ENCODE measurements around the gene BPTF.
"Not testable (repeated sequence)": the region's sequence is repeated elsewhere in the genome, so short reads cannot be mapped to it uniquely, and the experiment has no call there.

Gene BPTF

DNA sequence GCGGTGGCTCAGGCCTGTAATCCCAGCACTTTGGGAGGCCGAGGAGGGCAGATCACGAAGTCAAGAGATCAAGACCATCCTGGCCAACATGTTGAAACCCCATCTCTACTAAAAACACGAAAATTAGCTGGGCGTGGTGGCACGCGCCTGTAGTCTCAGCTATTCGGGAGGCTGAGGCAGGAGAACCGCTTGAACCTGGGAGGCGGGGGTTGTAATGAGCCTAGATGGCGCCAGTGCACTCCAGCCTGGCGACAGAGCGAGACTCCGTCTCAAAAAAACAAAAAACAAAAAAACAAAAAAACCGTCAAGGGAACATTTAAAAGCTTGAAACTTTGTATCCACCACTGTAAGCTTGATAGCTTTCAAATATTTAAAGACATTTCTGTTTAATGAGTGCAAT, 197.2 kb downstream of the BPTF start:
- not testable (repeated sequence) for H3K9me3 ChIP-seq (ENCODE audit: insufficient read depth, low read length, severe bottlenecking); H4K20me1 ChIP-seq (ENCODE audit: insufficient read depth, low read length); H3K4me3 ChIP-seq (ENCODE audit: low read depth in 1 of 2, low read length in 2 of 2); H3K4me2 ChIP-seq (ENCODE audit: insufficient read depth, low read length); ATAC-seq (ENCODE audit: insufficient read depth, low read depth); H3K27me3 ChIP-seq (ENCODE audit: insufficient read depth, low read length, poor library complexity); DNase-seq; H3K79me2 ChIP-seq (ENCODE audit: insufficient read depth, low read length); H3K9ac ChIP-seq (ENCODE audit: low read depth, low read length); H3K36me3 ChIP-seq (ENCODE audit: insufficient read depth, low read length); H3K27ac ChIP-seq (ENCODE audit: low read length); H2AFZ ChIP-seq (ENCODE audit: low read depth, low read length)
- TF ChIP-seq, protein P1, sequence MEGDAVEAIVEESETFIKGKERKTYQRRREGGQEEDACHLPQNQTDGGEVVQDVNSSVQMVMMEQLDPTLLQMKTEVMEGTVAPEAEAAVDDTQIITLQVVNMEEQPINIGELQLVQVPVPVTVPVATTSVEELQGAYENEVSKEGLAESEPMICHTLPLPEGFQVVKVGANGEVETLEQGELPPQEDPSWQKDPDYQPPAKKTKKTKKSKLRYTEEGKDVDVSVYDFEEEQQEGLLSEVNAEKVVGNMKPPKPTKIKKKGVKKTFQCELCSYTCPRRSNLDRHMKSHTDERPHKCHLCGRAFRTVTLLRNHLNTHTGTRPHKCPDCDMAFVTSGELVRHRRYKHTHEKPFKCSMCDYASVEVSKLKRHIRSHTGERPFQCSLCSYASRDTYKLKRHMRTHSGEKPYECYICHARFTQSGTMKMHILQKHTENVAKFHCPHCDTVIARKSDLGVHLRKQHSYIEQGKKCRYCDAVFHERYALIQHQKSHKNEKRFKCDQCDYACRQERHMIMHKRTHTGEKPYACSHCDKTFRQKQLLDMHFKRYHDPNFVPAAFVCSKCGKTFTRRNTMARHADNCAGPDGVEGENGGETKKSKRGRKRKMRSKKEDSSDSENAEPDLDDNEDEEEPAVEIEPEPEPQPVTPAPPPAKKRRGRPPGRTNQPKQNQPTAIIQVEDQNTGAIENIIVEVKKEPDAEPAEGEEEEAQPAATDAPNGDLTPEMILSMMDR (IDR thresholded peaks at IDR 0.05; ENCODE audit: borderline replicate concordance, extremely low read depth, low read length, poor library complexity, severe bottlenecking): peak; percentile 25
- H3K4me1 ChIP-seq (ENCODE audit: insufficient read depth, low read length): peaks cover 15% of the 10 kb centered on the region

DNA sequence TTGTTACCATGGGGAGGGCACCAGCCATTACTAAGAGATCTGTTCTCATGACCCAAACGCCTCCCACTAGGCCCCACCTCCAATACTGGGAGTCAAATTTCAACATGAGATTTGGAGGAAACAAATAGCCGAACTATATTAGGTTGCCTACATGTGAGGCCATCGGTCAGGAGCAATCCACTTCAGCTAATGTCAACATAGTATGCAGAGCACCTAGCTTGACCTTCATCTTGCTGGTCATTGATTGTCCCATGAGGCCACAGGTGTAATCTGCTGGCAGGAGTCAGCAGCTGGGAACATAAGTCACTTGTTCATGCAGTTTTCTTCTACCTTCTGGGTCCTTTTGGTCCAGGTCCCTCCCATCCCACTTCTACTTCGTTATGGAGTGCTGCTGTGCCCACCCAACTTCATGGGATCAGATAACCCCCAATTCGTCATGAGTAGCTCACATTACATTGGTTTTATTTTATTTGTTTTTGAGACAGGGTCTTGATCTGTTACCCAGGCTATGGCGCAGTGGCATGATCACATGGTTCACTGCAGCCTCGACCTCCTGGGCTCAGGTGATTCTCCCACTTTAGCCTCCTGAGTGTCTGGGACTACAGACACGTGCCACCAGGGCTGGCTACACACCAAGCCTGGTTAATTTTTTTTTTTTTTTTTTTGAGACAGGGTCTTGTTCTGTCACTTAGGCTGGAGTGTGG, 204.4 kb downstream of the BPTF start:
- no peak overlapping the region for H3K4me3 ChIP-seq (ENCODE audit: low read depth in 1 of 2, low read length in 2 of 2)
- H3K4me2 ChIP-seq (ENCODE audit: insufficient read depth, low read length): no peak overlapping the region
- no peaks in the 10 kb centered on the region for H3K9me3 ChIP-seq (ENCODE audit: insufficient read depth, low read length, severe bottlenecking)
- H3K27ac ChIP-seq (ENCODE audit: low read length): no peak overlapping the region
- TF ChIP-seq EZH2 (IDR thresholded peaks at IDR 0.05; ENCODE audit: borderline replicate concordance, low read depth, low read length, severe bottlenecking): no peak
- TF ChIP-seq, protein P1 (IDR thresholded peaks at IDR 0.05; ENCODE audit: borderline replicate concordance, extremely low read depth, low read length, poor library complexity, severe bottlenecking): no peak
- H3K4me1 ChIP-seq (ENCODE audit: insufficient read depth, low read length): peaks cover 7% of the 10 kb centered on the region
- no peaks in the 10 kb centered on the region for H4K20me1 ChIP-seq (ENCODE audit: insufficient read depth, low read length)
- no peak for ATAC-seq (ENCODE audit: insufficient read depth, low read depth)
- no peaks in the 10 kb centered on the region for H3K79me2 ChIP-seq (ENCODE audit: insufficient read depth, low read length)
- DNase-seq: no peak
- no peak overlapping the region for H3K9ac ChIP-seq (ENCODE audit: low read depth, low read length)
- H2AFZ ChIP-seq (ENCODE audit: low read depth, low read length): peak overlapping the region; percentile 36
- H3K36me3 ChIP-seq (ENCODE audit: insufficient read depth, low read length): no peaks in the 10 kb centered on the region
- no peaks in the 10 kb centered on the region for H3K27me3 ChIP-seq (ENCODE audit: insufficient read depth, low read length, poor library complexity)
